GM21723 (cell line): Measurements from ENCODE around the gene KRTAP10-12.
"Not testable (repeated sequence)": the region's sequence is repeated elsewhere in the genome, so short reads cannot be mapped to it uniquely, and the experiment has no call there.

Experiments used
- ATAC-seq: cut with Tn5 transposase; IDR thresholded peaks from one replicate; pipeline ENCODE4 v1.9.1; 2021; ENCODE audit warnings: mild to moderate bottlenecking, moderate library complexity; ENCODE audit not compliant: unreplicated experiment

The KRTAP10-12 gene

GRCh38 chr21:44667612-44668011 lies 29.4 kb upstream of the KRTAP10-12 start:
- ATAC-seq: no peak

- no peak for ATAC-seq
These were observed 26.1 kb upstream of the KRTAP10-12 start for GRCh38 chr21:44670642-44671432.

- no peak for ATAC-seq
These were observed 25.1 kb upstream of the KRTAP10-12 start for GRCh38 chr21:44671911-44672310.

- no peak for ATAC-seq
These were observed 19.1 kb upstream of the KRTAP10-12 start for GRCh38 chr21:44677881-44678280.

- no peak for ATAC-seq
These were observed 15.8 kb upstream of the KRTAP10-12 start for GRCh38 chr21:44681152-44681551.

GRCh38 chr21:44681861-44682579 lies 15.0 kb upstream of the KRTAP10-12 start, which contains the start of gene KRTAP12-1:
TSS of gene KRTAP12-1 (minus strand) at chr21:44682163. CDS start at chr21:44682123, 40 bp downstream.
- no peak for ATAC-seq

GRCh38 chr21:44682580-44683151 lies 14.3 kb upstream of the KRTAP10-12 start:
- ATAC-seq: no peak

- ATAC-seq: no peak
These were observed 12.9 kb upstream of the KRTAP10-12 start for GRCh38 chr21:44684077-44684476.

- ATAC-seq: no peak
These were observed 12.5 kb upstream of the KRTAP10-12 start for GRCh38 chr21:44684483-44684882.

GRCh38 chr21:44685050-44685449 lies 11.9 kb upstream of the KRTAP10-12 start:
- not testable (repeated sequence) for ATAC-seq

GRCh38 chr21:44686000-44686781 lies 10.8 kb upstream of the KRTAP10-12 start:
- ATAC-seq: no peak

GRCh38 chr21:44686843-44687561 lies 10.0 kb upstream of the KRTAP10-12 start:
- ATAC-seq: no peak

- no peak for ATAC-seq
These were observed 9.3 kb upstream of the KRTAP10-12 start for GRCh38 chr21:44687671-44688070.

- ATAC-seq: not testable (repeated sequence)
These were observed 7.2 kb upstream of the KRTAP10-12 start for GRCh38 chr21:44689740-44690139.

- no peak for ATAC-seq
These were observed 5.3 kb upstream of the KRTAP10-12 start for GRCh38 chr21:44691686-44692085.

GRCh38 chr21:44692798-44693512 lies 4.0 kb upstream of the KRTAP10-12 start:
- ATAC-seq: no peak

GRCh38 chr21:44694776-44695175 lies 2.2 kb upstream of the KRTAP10-12 start:
- ATAC-seq: no peak

GRCh38 chr21:44695184-44695583 lies 1.8 kb upstream of the KRTAP10-12 start:
- ATAC-seq: no peak

GRCh38 chr21:44695641-44696040 lies 1.3 kb upstream of the KRTAP10-12 start:
- no peak for ATAC-seq

- no peak for ATAC-seq
These were observed 400 bp upstream of the KRTAP10-12 start for GRCh38 chr21:44696572-44696971.
